ENCODE data around the gene CDH23.

DNA sequence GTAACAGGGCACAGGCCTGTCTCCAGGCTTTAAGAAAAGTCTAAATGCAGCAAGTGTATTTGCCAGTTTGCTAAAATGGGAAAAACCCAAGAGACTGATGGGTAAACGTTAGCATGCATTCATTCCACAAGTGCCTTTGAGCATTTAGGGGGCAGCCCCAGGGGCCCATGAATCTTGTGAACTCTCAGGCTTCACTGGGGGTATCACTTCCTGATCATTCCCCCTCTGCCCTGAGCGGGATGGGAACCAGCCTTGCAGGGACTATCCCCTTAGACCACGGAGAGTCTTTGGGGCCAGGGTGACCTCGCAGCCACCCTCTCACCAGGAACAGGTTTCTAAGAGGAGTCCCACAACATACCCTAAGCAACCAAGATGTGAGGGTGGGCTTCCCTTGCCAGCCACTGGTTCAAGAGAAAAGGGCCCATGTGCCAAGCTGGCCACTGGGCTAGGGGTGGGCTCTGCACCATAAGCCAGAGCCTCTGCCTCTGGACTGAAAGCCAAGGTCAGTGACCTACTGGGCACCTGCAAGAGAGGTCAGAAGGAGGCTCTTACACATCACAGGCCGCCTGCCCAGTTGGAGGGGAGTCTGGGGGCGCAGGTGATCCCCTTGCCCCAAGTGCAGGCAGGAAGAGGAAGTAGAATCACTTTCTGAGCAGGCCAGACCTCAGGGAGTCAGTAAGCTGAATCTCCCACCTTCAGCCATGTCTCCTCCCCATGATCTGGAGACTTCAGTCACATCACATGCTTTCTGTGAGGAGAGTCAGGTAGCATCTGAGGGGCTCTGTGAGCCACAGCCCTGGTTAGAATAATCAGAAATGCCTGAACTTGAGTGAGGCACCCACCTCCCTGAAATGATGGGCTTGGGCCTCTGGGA lies 247.8 kb downstream of the CDH23 start:
- TF ChIP-seq, protein P1, sequence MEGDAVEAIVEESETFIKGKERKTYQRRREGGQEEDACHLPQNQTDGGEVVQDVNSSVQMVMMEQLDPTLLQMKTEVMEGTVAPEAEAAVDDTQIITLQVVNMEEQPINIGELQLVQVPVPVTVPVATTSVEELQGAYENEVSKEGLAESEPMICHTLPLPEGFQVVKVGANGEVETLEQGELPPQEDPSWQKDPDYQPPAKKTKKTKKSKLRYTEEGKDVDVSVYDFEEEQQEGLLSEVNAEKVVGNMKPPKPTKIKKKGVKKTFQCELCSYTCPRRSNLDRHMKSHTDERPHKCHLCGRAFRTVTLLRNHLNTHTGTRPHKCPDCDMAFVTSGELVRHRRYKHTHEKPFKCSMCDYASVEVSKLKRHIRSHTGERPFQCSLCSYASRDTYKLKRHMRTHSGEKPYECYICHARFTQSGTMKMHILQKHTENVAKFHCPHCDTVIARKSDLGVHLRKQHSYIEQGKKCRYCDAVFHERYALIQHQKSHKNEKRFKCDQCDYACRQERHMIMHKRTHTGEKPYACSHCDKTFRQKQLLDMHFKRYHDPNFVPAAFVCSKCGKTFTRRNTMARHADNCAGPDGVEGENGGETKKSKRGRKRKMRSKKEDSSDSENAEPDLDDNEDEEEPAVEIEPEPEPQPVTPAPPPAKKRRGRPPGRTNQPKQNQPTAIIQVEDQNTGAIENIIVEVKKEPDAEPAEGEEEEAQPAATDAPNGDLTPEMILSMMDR (IDR thresholded peaks at IDR 0.05), result no peak
- TF ChIP-seq RNF2 (IDR thresholded peaks at IDR 0.05; ENCODE audit: borderline replicate concordance, low read depth) (no peak), SMC3 (IDR thresholded peaks at IDR 0.05) (no peak), POLR2A (IDR thresholded peaks at IDR 0.05; ENCODE audit: low read length) (no peak)
- TF ChIP-seq, protein P2, sequence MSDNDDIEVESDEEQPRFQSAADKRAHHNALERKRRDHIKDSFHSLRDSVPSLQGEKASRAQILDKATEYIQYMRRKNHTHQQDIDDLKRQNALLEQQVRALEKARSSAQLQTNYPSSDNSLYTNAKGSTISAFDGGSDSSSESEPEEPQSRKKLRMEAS (IDR thresholded peaks at IDR 0.05), result no peak

All from A549 (cell line).